ENCODE results near the gene MYH10. TPM values are rescaled to one million over a fixed set of nuclear protein-coding genes. Genes with fewer than 3 reads are reported as not detected.

The MYH10 gene
- total RNA-seq, 1 experiment from 2014 or later: 251 TPM

GRCh38 chr17:8494021-8494420 is 136.5 kb downstream of the MYH10 start:
- Histone ChIP-seq H3K23ac (ENCODE audit: insufficient read length, low read depth, low read length) (no peak overlapping the region), H4K91ac (ENCODE audit: insufficient read length, low read depth, low read length) (no peak overlapping the region), H2BK20ac (ENCODE audit: low read depth, low read length, poor library complexity, severe bottlenecking) (no peak overlapping the region), H3K23me2 (ENCODE audit: insufficient read length, low read depth, low read length, poor library complexity, severe bottlenecking) (no peaks in the 10 kb centered on the region), H3K56ac (ENCODE audit: insufficient read length, low read depth, low read length) (no peak overlapping the region), H3K4me2 (ENCODE audit: insufficient read depth, insufficient read length, low read length) (no peak overlapping the region), H4K8ac (replicated peaks; ENCODE audit: insufficient read length, low read depth, low read length) (no peak overlapping the region), H2BK12ac (ENCODE audit: insufficient read length, low read depth, low read length) (no peak overlapping the region), H3K18ac (ENCODE audit: insufficient read length, low read depth, low read length) (no peak overlapping the region), H3K4me1 (ENCODE audit: insufficient read depth, low read length) (no peaks in the 10 kb centered on the region), H3T11ph (ENCODE audit: low read length) (no peak overlapping the region), H2BK15ac (ENCODE audit: low read depth, low read length) (no peak overlapping the region), H3K27ac (ENCODE audit: insufficient read length, low read depth, low read length) (no peak overlapping the region), H3K14ac (ENCODE audit: insufficient read depth, low read length) (no peak overlapping the region), H3K79me1 (ENCODE audit: insufficient read depth, low read depth, low read length, poor library complexity, severe bottlenecking) (no peaks in the 10 kb centered on the region), H2BK5ac (ENCODE audit: insufficient read length, low read length) (no peak overlapping the region), H2BK120ac (ENCODE audit: low read depth, low read length, poor library complexity, severe bottlenecking) (no peak overlapping the region), H4K5ac (ENCODE audit: insufficient read length, low read depth, low read length) (no peak overlapping the region), H2AFZ (ENCODE audit: low read length) (no peak overlapping the region), H3K9me3 (ENCODE audit: control insufficient read depth, low read depth, low read length) (no peaks in the 10 kb centered on the region), H3K27me3 (ENCODE audit: insufficient read depth, low read length) (no peaks in the 10 kb centered on the region), H3K4ac (ENCODE audit: low read depth, low read length) (no peak overlapping the region), H3K79me2 (ENCODE audit: insufficient read depth, low read length) (no peaks in the 10 kb centered on the region), H4K20me1 (ENCODE audit: control insufficient read depth, insufficient read depth, insufficient read length) (no peaks in the 10 kb centered on the region), H2AK5ac (ENCODE audit: insufficient read length, low read length) (no peak overlapping the region), H3K9ac (ENCODE audit: extremely low read depth, insufficient read length, low read length) (no peak overlapping the region)
- no peaks in the 10 kb centered on the region for H3K9me3 Mint-ChIP-seq
- H3K4me3 Mint-ChIP-seq: no peak overlapping the region
- no peaks in the 10 kb centered on the region for H3K4me1 Mint-ChIP-seq
- peaks cover 56 to 96% (median 88%) of the 10 kb centered on the region in 3 experiments for H3K36me3 Mint-ChIP-seq (ENCODE audit: insufficient read depth in 1 of 3, low read depth in 3 of 3)
- H3K27me3 Mint-ChIP-seq (ENCODE audit: low read depth): no peaks in the 10 kb centered on the region; the same call in 1 of the 2 replicates
- peak overlapping the region in 2 of 3 experiments; percentile 27 to 41; a peak in 3 of 7 replicates for H3K27ac Mint-ChIP-seq
- WGBS (ENCODE audit: extremely low coverage, insufficient read length, low lambda C conversion rate): no CpG with 5 or more reads among the region's 12 CpGs
- TF ChIP-seq, protein P1, sequence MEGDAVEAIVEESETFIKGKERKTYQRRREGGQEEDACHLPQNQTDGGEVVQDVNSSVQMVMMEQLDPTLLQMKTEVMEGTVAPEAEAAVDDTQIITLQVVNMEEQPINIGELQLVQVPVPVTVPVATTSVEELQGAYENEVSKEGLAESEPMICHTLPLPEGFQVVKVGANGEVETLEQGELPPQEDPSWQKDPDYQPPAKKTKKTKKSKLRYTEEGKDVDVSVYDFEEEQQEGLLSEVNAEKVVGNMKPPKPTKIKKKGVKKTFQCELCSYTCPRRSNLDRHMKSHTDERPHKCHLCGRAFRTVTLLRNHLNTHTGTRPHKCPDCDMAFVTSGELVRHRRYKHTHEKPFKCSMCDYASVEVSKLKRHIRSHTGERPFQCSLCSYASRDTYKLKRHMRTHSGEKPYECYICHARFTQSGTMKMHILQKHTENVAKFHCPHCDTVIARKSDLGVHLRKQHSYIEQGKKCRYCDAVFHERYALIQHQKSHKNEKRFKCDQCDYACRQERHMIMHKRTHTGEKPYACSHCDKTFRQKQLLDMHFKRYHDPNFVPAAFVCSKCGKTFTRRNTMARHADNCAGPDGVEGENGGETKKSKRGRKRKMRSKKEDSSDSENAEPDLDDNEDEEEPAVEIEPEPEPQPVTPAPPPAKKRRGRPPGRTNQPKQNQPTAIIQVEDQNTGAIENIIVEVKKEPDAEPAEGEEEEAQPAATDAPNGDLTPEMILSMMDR (conservative IDR thresholded peaks at IDR 0.05): no peak
- DNase-seq: no peak
